Measurements from ENCODE around the gene LCTL. TPM values are rescaled to one million over a fixed set of nuclear protein-coding genes. Genes with fewer than 3 reads are reported as not detected.

Gene LCTL
- total RNA-seq, 1 experiment from 2014 or later, result not detected

DNA sequence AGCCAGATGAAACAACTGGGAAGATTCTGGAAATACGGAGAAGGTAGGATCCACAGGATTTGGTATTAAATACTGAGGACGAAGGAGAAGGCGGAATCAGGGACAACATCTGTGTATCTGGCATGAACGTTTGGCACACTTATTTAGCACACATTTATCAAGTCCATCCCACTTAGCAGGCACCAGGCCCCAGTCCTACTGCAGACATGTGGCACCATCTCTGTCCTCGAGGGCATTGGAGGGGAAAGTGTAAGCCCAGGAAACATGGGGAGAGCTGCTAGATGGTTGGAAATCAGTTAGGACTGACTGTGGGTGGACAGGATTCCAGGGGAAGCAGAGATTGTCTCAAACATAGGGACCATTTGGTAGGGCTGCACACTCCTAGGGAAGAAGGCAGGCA, 29.0 kb upstream of the LCTL start (continued):
- TF ChIP-seq SP1 (IDR thresholded peaks at IDR 0.05; ENCODE audit: low read depth), result no peak
- no peak for TF ChIP-seq CEBPB (IDR thresholded peaks at IDR 0.05; ENCODE audit: low read depth)

DNA sequence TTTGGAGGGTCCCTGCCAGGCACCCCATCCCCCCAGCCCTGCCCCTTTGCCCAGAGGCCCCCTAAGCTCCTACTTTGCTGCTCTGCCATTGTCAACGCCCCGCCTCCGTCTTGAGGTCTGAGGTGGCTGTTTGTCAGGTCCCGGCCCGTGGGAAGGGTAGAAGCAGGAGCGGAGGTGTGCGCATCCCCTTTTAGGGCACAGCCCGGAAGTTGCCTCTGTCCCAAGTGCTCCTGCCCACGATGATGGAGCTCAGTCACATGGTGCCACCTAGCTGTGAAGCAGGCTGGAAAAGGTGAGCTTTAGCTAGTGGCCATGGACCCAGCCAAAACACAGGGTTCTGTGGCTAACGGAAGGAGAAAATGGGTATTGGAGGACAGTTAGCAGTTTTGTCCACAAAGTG, 28.5 kb upstream of the LCTL start:
- DNase-seq (ENCODE audit: low read depth, low spot score), result no peak
- CTCF ChIA-PET, result interaction anchor here (1.0 kb wide), 1 partner anchor 9 kb away, joined by 4 read pairs; no protein-coding TSS in a partner anchor

More for the DNA sequence above, 28.5 kb upstream of the LCTL start:
- no peak overlapping the region for H3K4me2 ChIP-seq (ENCODE audit: low read length)
- no peaks in the 10 kb centered on the region for H3K36me3 ChIP-seq (ENCODE audit: control insufficient read depth in 1 of 2, insufficient read depth in 2 of 2, low read length in 2 of 2)
- H3K79me2 ChIP-seq (ENCODE audit: insufficient read depth, low read length), result no peaks in the 10 kb centered on the region
- no peaks in the 10 kb centered on the region for H3K9me2 ChIP-seq (ENCODE audit: insufficient read depth)
- H3K9me3 ChIP-seq (ENCODE audit: control insufficient read depth in 1 of 2, insufficient read depth in 1 of 2, low read depth in 1 of 2, low read length in 2 of 2), result no peaks in the 10 kb centered on the region
- no peaks in the 10 kb centered on the region for H4K20me1 ChIP-seq (ENCODE audit: insufficient read depth)
- peaks cover 0 to under 1% of the 10 kb centered on the region in 2 experiments; a peak in 1 of 4 replicates for H3K4me1 ChIP-seq (ENCODE audit: control insufficient read depth in 1 of 2, insufficient read depth in 2 of 2, low read length in 2 of 2)
- H3K9ac ChIP-seq (ENCODE audit: low read length), result no peak overlapping the region
- TF ChIP-seq MAX (IDR thresholded peaks at IDR 0.05) (peak; percentile 65), POLR2AphosphoS5 (IDR thresholded peaks at IDR 0.05; ENCODE audit: low read depth, low read length) (no peak), EZH2 (IDR thresholded peaks at IDR 0.05) (no peak), SRF (IDR thresholded peaks at IDR 0.05; ENCODE audit: low read depth) (0 out of 2 replicates have a peak, but pooled peaks have one; percentile 33), RAD21 (IDR thresholded peaks at IDR 0.05; ENCODE audit: low read depth) (peak; percentile 66)
- TF ChIP-seq, protein P1, sequence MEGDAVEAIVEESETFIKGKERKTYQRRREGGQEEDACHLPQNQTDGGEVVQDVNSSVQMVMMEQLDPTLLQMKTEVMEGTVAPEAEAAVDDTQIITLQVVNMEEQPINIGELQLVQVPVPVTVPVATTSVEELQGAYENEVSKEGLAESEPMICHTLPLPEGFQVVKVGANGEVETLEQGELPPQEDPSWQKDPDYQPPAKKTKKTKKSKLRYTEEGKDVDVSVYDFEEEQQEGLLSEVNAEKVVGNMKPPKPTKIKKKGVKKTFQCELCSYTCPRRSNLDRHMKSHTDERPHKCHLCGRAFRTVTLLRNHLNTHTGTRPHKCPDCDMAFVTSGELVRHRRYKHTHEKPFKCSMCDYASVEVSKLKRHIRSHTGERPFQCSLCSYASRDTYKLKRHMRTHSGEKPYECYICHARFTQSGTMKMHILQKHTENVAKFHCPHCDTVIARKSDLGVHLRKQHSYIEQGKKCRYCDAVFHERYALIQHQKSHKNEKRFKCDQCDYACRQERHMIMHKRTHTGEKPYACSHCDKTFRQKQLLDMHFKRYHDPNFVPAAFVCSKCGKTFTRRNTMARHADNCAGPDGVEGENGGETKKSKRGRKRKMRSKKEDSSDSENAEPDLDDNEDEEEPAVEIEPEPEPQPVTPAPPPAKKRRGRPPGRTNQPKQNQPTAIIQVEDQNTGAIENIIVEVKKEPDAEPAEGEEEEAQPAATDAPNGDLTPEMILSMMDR (IDR thresholded peaks at IDR 0.05 in 2 of 3, conservative IDR thresholded peaks at IDR 0.05 in 1 of 3; ENCODE audit: borderline replicate concordance in 1 of 3, insufficient read depth in 1 of 3, low read depth in 2 of 3, low read length in 2 of 3), result peak in 2 of 3 experiments; percentile 17 to 32; a peak in 1 of 6 replicates
- TF ChIP-seq, protein P2, sequence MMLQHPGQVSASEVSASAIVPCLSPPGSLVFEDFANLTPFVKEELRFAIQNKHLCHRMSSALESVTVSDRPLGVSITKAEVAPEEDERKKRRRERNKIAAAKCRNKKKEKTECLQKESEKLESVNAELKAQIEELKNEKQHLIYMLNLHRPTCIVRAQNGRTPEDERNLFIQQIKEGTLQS (IDR thresholded peaks at IDR 0.05), result no peak
- no peak overlapping the region for H3K4me3 ChIP-seq (replicated peaks in 1 of 2; ENCODE audit: low read depth in 1 of 2, low read length in 2 of 2)
- BruUV-seq (replicated peaks), result no TSS peak
- H2AFZ ChIP-seq (ENCODE audit: low read depth, low read length, poor library complexity, severe bottlenecking), result no peak overlapping the region
- intact Hi-C loops (cut with micrococcal nuclease), result no loop called here
- peak; percentile 90 for ATAC-seq
- no peak overlapping the region for H3K27ac ChIP-seq (ENCODE audit: low read depth, low read length)
- no peaks in the 10 kb centered on the region for H3K27me3 ChIP-seq (ENCODE audit: insufficient read depth, low read length)
- ChIA-PET POLR2A (no interaction called here), RAD21 (ENCODE audit: low non-redundant PET in 1 of 2, low total read pairs in 2 of 2, uncharacterized antibody in 2 of 2, unreplicated experiment in 2 of 2) (interaction anchor here in 1 of 2 experiments (0.6 kb wide), 1 partner anchor 259 kb away, joined by 3 read pairs; no protein-coding TSS in a partner anchor)
